Activated B cell treated with CpG ODN at 0.5 μM for 24 hours (primary cell): ENCODE data around the gene SERGEF. TPM values are rescaled to one million over a fixed set of nuclear protein-coding genes. Genes with fewer than 3 reads are reported as not detected.

Source experiments
- ATAC-seq: fragments of 200-7000 bp; cut with Tn5 transposase; one replicate; pipeline ENCODE4 v1.10.0; 2021; ENCODE audit warnings: low read depth, mild to moderate bottlenecking, moderate library complexity
- CTCF ChIA-PET: fragments of 350-600 bp; sonication (Branson Sonifier 250); formaldehyde crosslinking; loops from one replicate; lab custom pipeline; 2021; ENCODE audit warnings: antibody characterized with exemption; lab: Charles Lee
- POLR2A ChIA-PET: fragments of 350-600 bp; sonication (Branson Sonifier 250); formaldehyde crosslinking; loops from one replicate; lab custom pipeline; 2021; ENCODE audit warnings: antibody characterized with exemption; lab: Charles Lee
- DNase-seq: peaks from one replicate; pipeline ENCODE4 v3.0.0; 2022
- H3K27ac Mint-ChIP-seq: one replicate; pipeline ENCODE4 v1.8.0; 2020; ENCODE audit warnings: mixed read lengths
- H3K27me3 Mint-ChIP-seq: one replicate; pipeline ENCODE4 v1.8.0; 2021; ENCODE audit warnings: mixed read lengths
- H3K36me3 Mint-ChIP-seq: one replicate; pipeline ENCODE4 v1.8.0; 2021; ENCODE audit warnings: low read depth, mixed read lengths
- H3K4me1 Mint-ChIP-seq: one replicate; pipeline ENCODE4 v1.8.0; 2021; ENCODE audit warnings: mixed read lengths
- H3K4me3 Mint-ChIP-seq: one replicate; pipeline ENCODE4 v1.8.0; 2020; ENCODE audit warnings: mild to moderate bottlenecking, mixed read lengths
- H3K9me3 Mint-ChIP-seq: one replicate; pipeline ENCODE4 v1.8.0; 2020; ENCODE audit warnings: mixed read lengths
- intact Hi-C: fragments of 100-400 bp; cut with micrococcal nuclease; formaldehyde crosslinking; loops from one replicate; pipeline ENCODE4 v1.15.1; 2024
- total RNA-seq: library from RNA; stranded (reverse); gene quantifications from 2 replicates; pipeline ENCODE4 v1.2.3, GENCODE V29; 2022
- TF ChIP-seq, protein P1 (sequence below): fragments of 200-600 bp; IDR thresholded peaks from one replicate; pipeline ENCODE4 v1.8.0; 2022; ENCODE audit warnings: antibody characterized with exemption, mild to moderate bottlenecking

Gene SERGEF
- total RNA-seq, 1 donor from 2014 or later, result 38.4 TPM

DNA sequence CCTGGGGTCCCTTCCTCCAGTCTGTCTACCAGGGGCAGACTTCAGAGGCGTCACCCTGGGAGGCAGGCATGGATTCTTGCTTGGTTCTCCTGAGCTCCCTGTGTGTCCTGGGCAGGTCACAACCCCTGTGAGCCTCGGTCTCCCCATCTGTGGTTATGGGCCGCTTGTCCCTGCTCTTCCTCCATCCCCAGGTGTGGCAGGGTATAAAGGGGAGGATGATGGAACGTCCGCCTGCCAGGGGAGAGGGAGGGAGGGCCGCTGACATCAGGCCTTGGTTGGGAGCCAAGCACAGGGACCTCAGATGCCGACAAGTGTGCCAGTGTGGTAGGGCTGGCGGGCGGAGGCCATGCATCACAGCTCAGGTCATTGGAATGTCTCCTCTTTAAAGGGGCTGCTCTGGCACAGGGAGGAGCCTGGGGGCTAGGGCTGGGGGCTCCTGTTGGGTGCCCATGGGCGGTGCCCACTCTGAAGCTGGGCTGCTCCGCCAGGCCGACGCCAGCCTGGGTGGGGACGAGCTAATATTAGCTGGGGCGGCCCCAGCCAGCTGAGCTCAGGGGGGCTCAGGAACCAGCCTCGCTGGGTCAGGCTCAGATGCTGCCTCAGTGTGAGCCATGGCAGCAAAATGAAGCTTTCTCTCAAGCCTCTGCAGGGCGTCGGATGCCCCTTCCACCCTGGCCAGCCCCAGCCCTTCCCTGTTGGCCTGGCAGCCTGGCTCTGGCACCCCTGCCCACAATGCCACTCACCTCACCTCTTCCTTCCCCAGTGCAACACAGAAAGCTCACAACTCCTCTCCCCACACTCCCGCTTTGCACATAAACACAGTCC, 265.5 kb downstream of the SERGEF start:
- Mint-ChIP-seq H3K27me3 (peaks cover 6% of the 10 kb centered on the region), H3K4me3 (no peak overlapping the region), H3K36me3 (no peaks in the 10 kb centered on the region), H3K27ac (no peak overlapping the region), H3K9me3 (no peaks in the 10 kb centered on the region), H3K4me1 (no peaks in the 10 kb centered on the region)
- TF ChIP-seq, protein P1, sequence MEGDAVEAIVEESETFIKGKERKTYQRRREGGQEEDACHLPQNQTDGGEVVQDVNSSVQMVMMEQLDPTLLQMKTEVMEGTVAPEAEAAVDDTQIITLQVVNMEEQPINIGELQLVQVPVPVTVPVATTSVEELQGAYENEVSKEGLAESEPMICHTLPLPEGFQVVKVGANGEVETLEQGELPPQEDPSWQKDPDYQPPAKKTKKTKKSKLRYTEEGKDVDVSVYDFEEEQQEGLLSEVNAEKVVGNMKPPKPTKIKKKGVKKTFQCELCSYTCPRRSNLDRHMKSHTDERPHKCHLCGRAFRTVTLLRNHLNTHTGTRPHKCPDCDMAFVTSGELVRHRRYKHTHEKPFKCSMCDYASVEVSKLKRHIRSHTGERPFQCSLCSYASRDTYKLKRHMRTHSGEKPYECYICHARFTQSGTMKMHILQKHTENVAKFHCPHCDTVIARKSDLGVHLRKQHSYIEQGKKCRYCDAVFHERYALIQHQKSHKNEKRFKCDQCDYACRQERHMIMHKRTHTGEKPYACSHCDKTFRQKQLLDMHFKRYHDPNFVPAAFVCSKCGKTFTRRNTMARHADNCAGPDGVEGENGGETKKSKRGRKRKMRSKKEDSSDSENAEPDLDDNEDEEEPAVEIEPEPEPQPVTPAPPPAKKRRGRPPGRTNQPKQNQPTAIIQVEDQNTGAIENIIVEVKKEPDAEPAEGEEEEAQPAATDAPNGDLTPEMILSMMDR, result no peak
- intact Hi-C loops, result no loop called here
- ChIA-PET CTCF (no interaction called here), POLR2A (no interaction called here)
- DNase-seq (no peak), ATAC-seq (no peak)

DNA sequence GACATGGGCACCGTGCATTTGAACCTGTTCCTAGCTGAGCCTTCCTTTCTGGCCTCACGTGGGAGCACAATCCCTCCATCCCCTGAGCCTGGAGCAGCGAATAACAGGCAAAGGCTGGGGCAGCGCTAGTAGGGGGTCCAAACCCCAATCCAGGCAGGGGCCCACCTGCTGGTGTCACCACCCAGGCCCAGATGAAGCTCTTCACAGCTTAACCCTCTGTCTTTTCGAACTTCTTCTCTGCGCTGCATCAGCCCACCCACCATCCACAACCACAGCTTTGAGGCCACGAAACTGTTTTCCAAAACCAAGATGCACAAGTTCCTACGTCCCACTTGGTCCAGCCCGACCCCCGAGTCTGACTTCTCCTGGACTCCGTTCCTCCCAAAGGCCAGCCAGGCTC, 266.8 kb downstream of the SERGEF start:
- no peak overlapping the region for H3K4me3 Mint-ChIP-seq
- no peak for DNase-seq

DNA sequence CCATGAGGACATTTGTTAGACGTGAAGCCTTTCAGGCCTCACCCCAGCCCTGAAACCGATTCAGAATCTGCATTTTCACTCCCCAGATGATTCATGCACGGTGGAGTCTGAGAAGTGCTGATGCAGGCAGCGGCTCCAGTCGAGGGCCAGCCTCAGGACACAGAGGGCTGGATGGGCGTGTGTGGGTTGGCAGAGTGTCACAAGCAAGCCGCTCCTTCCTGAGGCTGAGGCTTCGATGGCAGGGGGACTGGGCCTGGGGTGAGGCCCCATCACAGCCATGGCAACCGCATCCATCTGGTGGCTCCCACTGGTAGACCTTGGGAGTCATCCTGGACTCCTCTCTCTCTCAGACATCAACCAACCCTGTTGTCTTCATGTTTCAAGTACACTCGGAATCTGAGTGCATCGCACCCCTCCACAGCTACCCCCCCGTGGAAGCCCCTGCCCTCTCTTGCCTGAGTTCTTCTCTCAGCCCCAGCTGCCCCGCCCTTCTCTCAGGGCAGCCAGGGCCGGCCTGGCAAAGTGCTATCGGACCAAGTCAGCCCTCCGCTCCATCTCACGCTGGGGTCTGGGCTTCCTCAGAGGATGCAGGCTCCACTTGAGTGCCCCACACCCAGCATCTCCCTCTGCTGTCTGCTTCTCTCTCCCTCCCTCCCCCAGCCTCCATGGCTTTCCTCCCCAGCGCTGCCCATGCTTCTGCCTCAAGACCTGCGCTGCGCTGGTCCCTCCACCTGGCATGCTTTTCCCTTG, 267.6 kb downstream of the SERGEF start:
- no peaks in the 10 kb centered on the region for H3K9me3 Mint-ChIP-seq
- no peaks in the 10 kb centered on the region for H3K4me1 Mint-ChIP-seq
- TF ChIP-seq, protein P1, result no peak
- DNase-seq, result no peak
- no peak overlapping the region for H3K4me3 Mint-ChIP-seq
- CTCF ChIA-PET, result no interaction called here
- no peaks in the 10 kb centered on the region for H3K36me3 Mint-ChIP-seq
- H3K27me3 Mint-ChIP-seq, result peaks cover 17% of the 10 kb centered on the region
- POLR2A ChIA-PET, result no interaction called here
- no peak for ATAC-seq
- no peak overlapping the region for H3K27ac Mint-ChIP-seq
- intact Hi-C loops, result no loop called here

More for the DNA sequence above, 266.8 kb downstream of the SERGEF start:
- POLR2A ChIA-PET, result no interaction called here
- H3K27ac Mint-ChIP-seq, result no peak overlapping the region
- peaks cover 14% of the 10 kb centered on the region for H3K27me3 Mint-ChIP-seq
- ATAC-seq, result no peak
- CTCF ChIA-PET, result no interaction called here
- no peaks in the 10 kb centered on the region for H3K36me3 Mint-ChIP-seq
- intact Hi-C loops, result no loop called here
- no peaks in the 10 kb centered on the region for H3K4me1 Mint-ChIP-seq
- TF ChIP-seq, protein P1, result no peak
- no peaks in the 10 kb centered on the region for H3K9me3 Mint-ChIP-seq

DNA sequence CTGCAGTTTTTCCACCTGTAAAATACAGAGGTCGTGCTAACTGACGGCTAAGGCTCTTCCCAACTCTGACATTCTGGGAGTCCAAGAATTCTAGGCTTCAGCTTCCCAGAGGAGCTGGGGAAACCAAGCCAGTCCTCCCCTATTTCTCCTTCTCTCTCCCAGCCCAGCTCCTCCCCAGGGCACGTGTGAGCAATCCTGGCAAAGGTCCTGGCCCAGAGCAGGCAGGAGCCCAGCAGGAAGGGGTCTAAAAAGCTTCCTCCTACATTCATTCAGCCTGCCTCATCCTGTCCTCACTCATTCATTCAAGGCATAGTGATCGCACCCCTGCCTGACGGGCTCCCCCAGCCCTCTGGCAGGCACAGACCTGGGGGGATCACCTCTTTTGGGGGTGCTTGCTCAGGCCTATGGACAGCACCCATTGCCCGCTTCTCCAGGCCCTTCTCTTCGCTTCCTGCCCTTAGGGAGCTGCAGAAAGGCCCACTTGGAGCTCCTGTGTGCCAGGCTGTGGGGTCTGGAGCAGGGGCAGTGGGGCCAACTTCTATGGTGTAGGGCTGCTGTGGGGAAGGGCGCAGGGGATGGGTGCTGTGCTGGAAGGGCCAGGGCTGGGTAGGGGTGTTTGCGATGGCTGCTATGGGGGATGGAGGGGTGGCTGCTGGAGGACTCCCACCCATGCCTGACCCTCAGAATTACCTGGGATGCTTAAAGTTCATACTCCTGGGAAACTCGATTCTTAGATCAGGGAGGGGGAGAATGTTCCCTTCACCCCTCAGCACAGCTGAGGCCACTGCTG, 268.5 kb downstream of the SERGEF start:
- CTCF ChIA-PET, result no interaction called here
- POLR2A ChIA-PET, result no interaction called here
- H3K4me1 Mint-ChIP-seq, result no peaks in the 10 kb centered on the region

More for the DNA sequence above, 268.5 kb downstream of the SERGEF start:
- Mint-ChIP-seq H3K9me3 (no peaks in the 10 kb centered on the region), H3K4me3 (no peak overlapping the region), H3K27ac (no peak overlapping the region), H3K36me3 (no peaks in the 10 kb centered on the region), H3K27me3 (peaks cover 19% of the 10 kb centered on the region)
- TF ChIP-seq, protein P1, result no peak
- DNase-seq (no peak), ATAC-seq (no peak)
- intact Hi-C loops, result no loop called here
